Natural killer cell (primary cell): ENCODE measurements around the gene TULP1. TPM values are rescaled to one million over a fixed set of nuclear protein-coding genes. Genes with fewer than 3 reads are reported as not detected.

Experiments used
- ATAC-seq, 3 donors: fragments of 150-1000 bp in 2 of 3; fragments of 200-7000 bp in 1 of 3; cut with Tn5 transposase; 1 replicate in 1 of 3; 2 replicates in 2 of 3; pipeline ENCODE4 v1.10.0; 2021; ENCODE audit warnings: mild to moderate bottlenecking in 2 of 3, moderate library complexity in 2 of 3
- DNase-seq, 2 donors: peaks; one replicate each; pipeline versions ENCODE4 v3.0.0 to v3.0.0-alpha.2; 2013 to 2021; ENCODE audit warnings: mixed read lengths in 1 of 2
- H3K27ac ChIP-seq: one replicate; pipeline ENCODE4 v1.5.1; 2013; ENCODE audit warnings: mild to moderate bottlenecking, low read length
- H3K27me3 ChIP-seq: one replicate; pipeline ENCODE4 v1.6.1; 2013; ENCODE audit warnings: low read length; ENCODE audit not compliant: control insufficient read depth, insufficient read depth
- H3K36me3 ChIP-seq: one replicate; pipeline ENCODE4 v1.6.1; 2013; ENCODE audit warnings: low read length; ENCODE audit not compliant: control insufficient read depth, insufficient read depth
- H3K4me1 ChIP-seq: one replicate; pipeline ENCODE4 v1.6.1; 2013; ENCODE audit warnings: low read length; ENCODE audit not compliant: control insufficient read depth, insufficient read depth
- H3K4me3 ChIP-seq: one replicate; pipeline ENCODE4 v1.5.1; 2013; ENCODE audit warnings: low read length
- H3K9me3 ChIP-seq: one replicate; pipeline ENCODE4 v1.6.1; 2013; ENCODE audit warnings: low read length; ENCODE audit not compliant: control insufficient read depth, insufficient read depth
- H3K27ac Mint-ChIP-seq, 2 donors: one replicate each; pipeline ENCODE4 v1.8.0; 2022; ENCODE audit warnings: mild to moderate bottlenecking in 2 of 2, mixed read lengths in 2 of 2, moderate library complexity in 1 of 2
- H3K27me3 Mint-ChIP-seq, 2 donors: one replicate each; pipeline ENCODE4 v1.8.0; 2022; ENCODE audit warnings: low read depth in 2 of 2, mixed read lengths in 2 of 2
- H3K36me3 Mint-ChIP-seq: one replicate; pipeline ENCODE4 v1.8.0; 2022; ENCODE audit warnings: mixed read lengths
- H3K4me1 Mint-ChIP-seq, 2 donors: one replicate each; pipeline ENCODE4 v1.8.0; 2022; ENCODE audit warnings: mixed read lengths in 2 of 2
- H3K4me3 Mint-ChIP-seq: one replicate; pipeline ENCODE4 v1.8.0; 2022; ENCODE audit warnings: mild to moderate bottlenecking, moderate library complexity, mixed read lengths
- H3K9me3 Mint-ChIP-seq, 2 donors: one replicate each; pipeline ENCODE4 v1.8.0; 2022; ENCODE audit warnings: mixed read lengths in 2 of 2
- CTCF ChIP-seq: fragments of 200-600 bp; IDR thresholded peaks from one replicate; pipeline ENCODE4 v1.8.0; 2022; ENCODE audit warnings: antibody characterized with exemption
- WGBS: methylation state at CpG from one replicate; pipeline ENCODE4 v1.1.7; 2013; ENCODE audit warnings: missing lambda C conversion rate; ENCODE audit not compliant: insufficient coverage; 5-methylcytosine and 5-hydroxymethylcytosine counted together
- intact Hi-C: fragments of 100-400 bp; cut with micrococcal nuclease; formaldehyde crosslinking; loops from one replicate; pipeline ENCODE4 v1.14.2; 2022
- total RNA-seq, 4 donors: library from RNA; stranded (reverse); fragments of 120-200 nt in 1 of 4; gene quantifications; one replicate each; pipeline versions ENCODE4 v1.2.3 to v1.2.4, GENCODE V29; 2013 to 2022

TULP1 gene
- total RNA-seq, 3 donors from 2014 or later (not counting 1 experiment from before 2014, with no cell fraction given): not detected

- no peak overlapping the region for H3K27ac ChIP-seq
- H3K36me3 ChIP-seq: no peaks in the 10 kb centered on the region
- intact Hi-C loops: no loop called here
- ATAC-seq (no peak), DNase-seq (no peak)
- Mint-ChIP-seq H3K36me3 (peaks cover 5% of the 10 kb centered on the region), H3K9me3 (peaks cover 2 to 6% of the 10 kb centered on the region in 2 donors), H3K27ac (no peak overlapping the region), H3K4me1 (peaks cover 0 to 6% of the 10 kb centered on the region in 2 donors), H3K4me3 (no peak overlapping the region), H3K27me3 (peaks cover 0 to 3% of the 10 kb centered on the region in 2 donors)
- no peak overlapping the region for H3K4me3 ChIP-seq
- TF ChIP-seq CTCF: no peak
- peaks cover 11% of the 10 kb centered on the region for H3K9me3 ChIP-seq
- no CpG with 5 or more reads among the region's 1 CpG for WGBS
- H3K4me1 ChIP-seq: no peaks in the 10 kb centered on the region
- H3K27me3 ChIP-seq: no peaks in the 10 kb centered on the region
Observed at GRCh38 chr6:35550437-35550836, 37.7 kb upstream of the TULP1 start.

GRCh38 chr6:35547676-35548075, 35.0 kb upstream of the TULP1 start:
- Histone ChIP-seq H3K27ac (no peak overlapping the region), H3K4me1 (no peaks in the 10 kb centered on the region), H3K27me3 (no peaks in the 10 kb centered on the region), H3K4me3 (no peak overlapping the region), H3K36me3 (no peaks in the 10 kb centered on the region), H3K9me3 (peaks cover 11% of the 10 kb centered on the region)
- TF ChIP-seq CTCF: no peak
- ATAC-seq (no peak), DNase-seq (no peak)
- WGBS: 94% methylated on average over 6 of the region's 6 CpGs
- Mint-ChIP-seq H3K9me3 (peaks cover 2 to 6% of the 10 kb centered on the region in 2 donors), H3K27ac (no peak overlapping the region), H3K4me1 (peaks cover 0 to 6% of the 10 kb centered on the region in 2 donors), H3K4me3 (no peak overlapping the region), H3K27me3 (peaks cover 0 to 3% of the 10 kb centered on the region in 2 donors), H3K36me3 (peaks cover 5% of the 10 kb centered on the region)
- intact Hi-C loops: no loop called here

GRCh38 chr6:35544769-35545361, 32.2 kb upstream of the TULP1 start:
- Histone ChIP-seq H3K36me3 (no peaks in the 10 kb centered on the region), H3K27me3 (no peaks in the 10 kb centered on the region), H3K4me3 (no peak overlapping the region), H3K27ac (no peak overlapping the region), H3K9me3 (no peaks in the 10 kb centered on the region), H3K4me1 (no peaks in the 10 kb centered on the region)
- TF ChIP-seq CTCF: no peak
- no peak overlapping the region for H3K27ac Mint-ChIP-seq
- peaks cover 0 to 3% of the 10 kb centered on the region in 2 donors for H3K27me3 Mint-ChIP-seq
- 93% methylated on average over 13 of the region's 13 CpGs for WGBS
- H3K4me3 Mint-ChIP-seq: no peak overlapping the region
- H3K4me1 Mint-ChIP-seq: no peaks in the 10 kb centered on the region
- intact Hi-C loops: no loop called here
- no peak for DNase-seq
- H3K36me3 Mint-ChIP-seq: no peaks in the 10 kb centered on the region
- ATAC-seq: no peak
- H3K9me3 Mint-ChIP-seq: peaks cover 0 to 1% of the 10 kb centered on the region in 2 donors
